ENCODE results near the gene PAPPA.

PAPPA gene

DNA sequence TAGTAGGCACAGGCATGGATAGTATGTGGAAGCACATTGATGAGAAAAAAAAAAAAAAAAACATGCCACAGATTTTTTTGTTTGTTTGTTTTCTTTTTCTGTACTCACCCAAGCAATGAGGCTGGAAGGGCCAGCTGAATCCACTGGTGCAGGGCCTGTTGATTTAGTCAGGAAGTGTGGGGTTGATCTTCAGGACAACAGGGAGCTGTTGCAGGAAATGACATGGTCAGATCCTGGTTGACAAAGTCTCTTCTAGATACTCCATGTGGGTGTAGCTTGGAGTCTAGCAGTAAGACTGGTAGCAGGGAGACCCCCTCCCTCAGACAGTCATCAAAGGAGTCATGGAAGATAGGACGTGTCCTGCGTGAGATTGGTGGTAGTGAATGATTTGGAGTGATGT, 191.8 kb downstream of the PAPPA start:
- DNase-seq (ENCODE audit: low read depth, low spot score), result no peak

- no peak for DNase-seq (ENCODE audit: low read depth, low spot score)
These were observed 192.2 kb downstream of the PAPPA start for GRCh38 chr9:116345817-116346216.

- no peak for DNase-seq (ENCODE audit: low read depth, low spot score)
These were observed 196.1 kb downstream of the PAPPA start for GRCh38 chr9:116349684-116350083.

GRCh38 chr9:116350213-116350612, 196.6 kb downstream of the PAPPA start:
- DNase-seq (ENCODE audit: low read depth, low spot score), result no peak

- no peak for DNase-seq (ENCODE audit: low read depth, low spot score)
These were observed 199.4 kb downstream of the PAPPA start for GRCh38 chr9:116352958-116353357.

DNA sequence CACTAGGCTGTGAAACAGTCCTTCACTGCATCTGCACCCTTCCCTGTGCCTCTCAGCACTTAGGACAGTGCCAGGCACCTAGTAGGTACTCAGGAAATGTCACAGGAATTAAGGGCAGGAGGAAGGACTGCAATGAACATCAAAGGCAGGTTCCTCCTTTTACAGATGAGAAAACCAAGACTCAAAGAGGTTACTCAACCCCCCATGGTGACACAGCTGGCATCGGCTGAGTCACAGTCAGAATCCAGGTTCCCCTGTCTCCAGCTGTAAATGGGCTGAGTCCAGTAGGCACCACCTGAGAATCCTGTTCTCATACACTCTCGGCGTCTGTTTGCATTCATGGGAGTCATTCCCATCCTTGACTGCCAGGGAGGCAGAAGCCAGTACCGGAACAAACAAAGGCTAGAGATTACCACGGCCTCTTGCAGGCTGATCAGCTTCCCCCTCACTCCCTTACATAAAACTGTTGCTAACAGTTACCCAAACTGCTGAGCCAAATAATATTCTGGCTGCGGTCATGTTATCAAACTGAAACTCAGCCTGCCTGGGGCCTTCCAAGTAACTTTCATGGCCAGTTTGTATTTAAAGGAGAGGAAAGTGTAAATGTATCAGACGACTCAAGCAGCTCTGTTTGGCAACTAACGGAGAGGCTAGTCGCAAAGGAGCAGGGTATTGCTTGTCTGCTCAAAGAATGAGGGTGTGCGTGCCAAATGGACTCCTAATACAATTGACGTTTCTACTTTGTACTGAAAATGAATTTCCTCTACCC, 201.7 kb downstream of the PAPPA start:
- no peak for DNase-seq (ENCODE audit: low read depth, low spot score)

DNA sequence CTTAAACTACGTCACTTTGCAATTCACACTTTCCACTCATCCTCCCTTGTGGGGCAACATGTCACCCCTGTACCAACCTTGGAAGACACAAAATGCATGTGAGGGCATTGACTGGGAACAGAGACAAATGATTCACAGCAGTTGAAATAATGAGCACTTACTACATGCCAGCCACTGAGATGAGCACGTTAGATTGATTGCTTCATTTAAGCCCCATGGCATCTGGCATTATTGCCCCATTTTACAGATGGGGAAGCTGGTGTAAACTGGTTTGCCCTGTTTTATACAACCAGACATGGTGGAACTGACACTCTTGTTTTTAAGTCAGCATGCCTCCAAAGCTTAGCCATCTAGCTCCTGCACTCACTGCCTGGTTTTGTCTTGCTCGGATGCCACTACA, 204.7 kb downstream of the PAPPA start:
- no peak for DNase-seq (ENCODE audit: low read depth, low spot score)

DNA sequence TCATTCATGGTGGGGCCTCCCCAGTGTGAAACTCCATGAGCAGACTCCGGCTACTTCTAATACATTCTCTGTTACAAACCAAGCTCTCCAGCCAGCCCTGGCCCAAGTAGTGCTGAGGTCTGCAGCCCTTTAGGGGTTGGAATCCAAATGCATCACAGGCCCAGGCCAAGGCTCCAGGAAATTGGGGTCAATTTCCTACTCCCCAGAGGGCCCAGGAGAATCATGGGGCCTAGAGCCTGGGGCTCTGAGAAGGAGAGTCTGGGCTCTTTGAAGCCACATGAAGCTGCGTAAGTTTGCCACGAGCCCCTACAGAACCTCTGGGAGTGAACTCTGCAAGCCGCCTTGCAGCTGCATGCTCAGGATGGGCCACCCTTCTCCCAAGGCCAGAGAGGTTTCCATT, 206.4 kb downstream of the PAPPA start:
- DNase-seq (ENCODE audit: low read depth, low spot score), result no peak

DNA sequence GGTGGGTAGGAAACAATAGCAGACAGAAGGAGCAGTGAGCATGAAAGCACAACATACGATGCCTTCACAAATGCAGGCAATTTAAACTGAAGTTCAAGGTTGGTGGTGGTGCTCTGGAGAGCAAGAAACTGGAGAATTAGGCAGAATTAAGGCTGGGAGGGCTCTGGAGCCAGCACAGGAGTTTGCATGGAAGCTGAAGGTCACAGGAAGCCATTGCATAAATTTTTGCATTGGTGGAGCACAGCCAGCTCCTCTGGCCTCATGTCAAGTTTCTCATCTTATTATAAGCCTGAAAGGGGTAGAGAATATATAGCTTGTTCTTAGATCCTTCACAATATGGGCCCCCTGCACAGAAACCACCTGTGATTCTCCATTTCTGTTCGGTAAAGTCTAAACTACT, 207.4 kb downstream of the PAPPA start:
- no peak for DNase-seq (ENCODE audit: low read depth, low spot score)

DNA sequence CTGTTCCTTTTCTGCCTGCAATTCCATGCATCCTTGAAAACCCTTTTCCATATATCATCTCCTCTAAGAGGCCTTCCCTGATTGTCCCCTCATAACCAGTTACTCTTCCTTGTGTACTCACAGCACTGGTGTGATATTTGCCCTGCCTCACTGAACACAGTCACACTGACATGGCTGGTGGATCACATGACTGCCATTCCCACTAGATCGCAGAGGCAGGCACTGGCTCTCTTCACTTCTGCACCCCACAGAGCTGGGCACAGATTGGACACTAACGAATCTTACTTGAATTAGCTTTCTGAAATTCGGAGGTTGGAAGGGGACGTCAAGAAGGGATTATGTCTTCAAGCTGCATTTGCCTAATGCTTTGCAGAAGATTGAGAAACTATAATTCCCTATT, 208.0 kb downstream of the PAPPA start:
- no peak for DNase-seq (ENCODE audit: low read depth, low spot score)

GRCh38 chr9:116362493-116362892, 208.9 kb downstream of the PAPPA start:
- DNase-seq (ENCODE audit: low read depth, low spot score), result no peak

- DNase-seq (ENCODE audit: low read depth, low spot score), result no peak
These were observed 211.5 kb downstream of the PAPPA start for GRCh38 chr9:116365056-116365471.

- no peak for DNase-seq (ENCODE audit: low read depth, low spot score)
These were observed 212.7 kb downstream of the PAPPA start for GRCh38 chr9:116366241-116366640.

GRCh38 chr9:116368680-116369079, 215.1 kb downstream of the PAPPA start:
- DNase-seq (ENCODE audit: low read depth, low spot score), result no peak

DNA sequence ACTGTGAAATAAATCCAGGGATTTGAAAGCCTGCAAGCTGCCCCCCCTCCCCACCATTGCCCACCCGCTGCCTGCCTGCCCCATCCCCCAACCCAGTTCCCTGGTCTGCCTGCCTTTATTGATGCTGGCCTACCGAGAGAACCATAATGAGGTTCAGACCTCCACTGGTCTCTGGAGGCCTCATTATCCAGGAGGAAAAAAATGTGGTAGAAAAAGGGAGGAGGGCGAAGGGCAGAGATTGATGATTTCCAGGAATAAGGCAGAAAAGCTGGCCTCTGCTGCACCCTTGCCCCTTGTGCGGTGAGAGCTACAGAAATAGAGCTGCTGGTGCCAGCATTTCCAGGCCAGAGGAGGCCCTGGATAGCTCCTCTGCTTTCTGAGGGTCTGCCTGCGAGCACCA, 216.1 kb downstream of the PAPPA start:
- no peak for DNase-seq (ENCODE audit: low read depth, low spot score)

- no peak for DNase-seq (ENCODE audit: low read depth, low spot score)
These were observed 217.0 kb downstream of the PAPPA start for GRCh38 chr9:116370556-116370955.

DNA sequence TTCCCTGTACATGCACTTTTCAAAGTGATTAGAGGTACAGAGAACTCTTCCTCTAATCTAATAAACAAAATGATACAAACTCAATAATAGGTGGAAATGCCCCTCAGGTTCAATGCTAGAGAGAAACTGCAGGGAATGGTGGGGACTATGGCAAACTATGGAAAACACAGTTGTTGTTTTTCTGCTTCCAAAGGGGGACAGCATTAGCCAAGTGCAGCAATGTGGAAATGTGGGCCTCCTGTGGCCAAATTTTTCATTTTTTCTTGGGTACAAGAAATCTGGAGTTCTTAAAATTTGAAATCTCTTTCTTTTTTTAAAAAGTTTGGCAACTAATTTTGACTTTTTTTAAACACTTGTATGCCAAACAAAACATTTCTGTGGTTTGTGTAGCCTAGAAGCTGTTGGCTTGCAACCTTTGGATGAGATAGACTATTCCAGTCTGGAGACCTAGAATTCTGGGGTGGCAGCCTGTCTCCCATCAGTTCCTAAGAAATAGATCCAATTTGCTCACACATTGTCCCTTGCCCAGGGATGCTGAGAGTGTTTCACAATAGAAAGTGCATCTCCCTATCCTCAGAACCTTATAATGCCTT, 218.6 kb downstream of the PAPPA start:
- DNase-seq (ENCODE audit: low read depth, low spot score), result no peak

DNA sequence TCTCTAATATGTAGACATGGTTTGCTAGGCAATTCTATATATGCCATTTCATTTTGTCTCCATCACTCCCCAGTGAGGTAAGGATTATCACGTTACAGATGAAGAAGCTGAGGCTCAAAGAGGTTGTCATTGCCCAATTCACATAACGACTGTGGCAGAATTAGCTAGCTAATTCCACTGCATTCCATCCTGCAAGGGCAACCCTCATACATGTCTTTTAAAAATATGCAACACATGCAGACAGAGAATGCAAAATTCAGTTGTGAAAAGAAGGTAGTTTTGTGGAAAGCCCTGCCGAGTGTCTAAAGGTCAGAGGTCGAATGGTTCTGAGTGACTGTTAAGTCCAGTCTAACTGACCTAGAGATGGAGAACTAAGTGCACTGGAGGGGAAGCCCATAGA, 219.2 kb downstream of the PAPPA start:
- DNase-seq (ENCODE audit: low read depth, low spot score), result no peak

GRCh38 chr9:116377179-116377798, 223.7 kb downstream of the PAPPA start:
- DNase-seq (ENCODE audit: low read depth, low spot score), result no peak

DNA sequence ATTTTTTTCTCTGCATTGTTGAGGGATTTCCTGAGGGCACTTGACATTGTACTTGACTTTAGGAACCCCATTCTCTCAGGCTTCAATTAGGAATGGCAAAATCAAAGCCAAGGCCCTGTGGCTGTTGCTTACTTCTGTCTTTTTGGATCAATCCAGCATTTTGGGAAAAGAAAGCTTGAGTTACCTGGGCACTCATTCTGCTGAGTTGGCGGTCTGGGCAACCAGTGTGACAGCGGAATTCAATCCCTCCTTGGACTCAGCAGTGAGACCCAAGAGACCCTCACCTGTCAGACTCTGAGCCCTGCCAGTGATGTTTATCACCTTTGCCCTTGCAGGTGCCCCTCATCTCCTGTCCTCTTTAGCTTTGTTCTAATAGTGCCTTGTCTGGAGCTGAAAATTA, 225.3 kb downstream of the PAPPA start:
- no peak for DNase-seq (ENCODE audit: low read depth, low spot score)

- DNase-seq (ENCODE audit: low read depth, low spot score), result no peak
These were observed 226.2 kb downstream of the PAPPA start for GRCh38 chr9:116379821-116380220.

- no peak for DNase-seq (ENCODE audit: low read depth, low spot score)
These were observed 227.0 kb downstream of the PAPPA start for GRCh38 chr9:116380496-116380995.

DNA sequence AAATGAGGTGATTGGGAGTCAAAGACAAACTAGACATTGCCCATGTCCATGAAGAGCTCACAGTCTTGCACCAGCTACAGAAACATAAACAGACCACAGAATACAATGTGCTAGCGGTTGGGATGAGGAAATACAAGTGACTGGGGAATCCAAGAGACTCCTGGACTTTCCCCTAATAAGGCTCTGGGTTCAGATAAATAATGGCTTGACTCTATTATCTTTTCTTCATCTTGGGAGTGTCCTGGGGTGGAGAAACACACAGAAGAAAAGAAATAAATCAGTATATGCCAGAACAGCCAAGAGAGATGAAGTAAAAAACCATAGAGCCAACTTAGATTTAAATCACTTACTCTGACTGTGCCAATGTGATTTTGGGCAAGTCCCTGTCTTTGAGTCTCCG, 227.8 kb downstream of the PAPPA start:
- no peak for DNase-seq (ENCODE audit: low read depth, low spot score)

Measured in activated naive CD8-positive, alpha-beta T cell treated with anti-CD3 and anti-CD28 coated beads, Interleukin-2, amount 50 U/mL, for 16 hours (primary cell).